ENCODE results near the gene ZNF263. TPM values are rescaled to one million over a fixed set of nuclear protein-coding genes. Genes with fewer than 3 reads are reported as not detected.

ZNF263 gene
- total and polyA plus RNA-seq, 9 of the 15 experiments (the other 6 are each of a cell fraction or from before 2014, with no cell fraction given) = 4.6 to 48.3 (median 31.8) TPM

- no peak for TF ChIP-seq DMBX1 (CRISPR knock-in tag; IDR thresholded peaks at IDR 0.05; ENCODE audit: borderline replicate concordance)
Measured at GRCh38 chr16:3281222-3281820, 2.0 kb upstream of the ZNF263 start (continued).

DNA sequence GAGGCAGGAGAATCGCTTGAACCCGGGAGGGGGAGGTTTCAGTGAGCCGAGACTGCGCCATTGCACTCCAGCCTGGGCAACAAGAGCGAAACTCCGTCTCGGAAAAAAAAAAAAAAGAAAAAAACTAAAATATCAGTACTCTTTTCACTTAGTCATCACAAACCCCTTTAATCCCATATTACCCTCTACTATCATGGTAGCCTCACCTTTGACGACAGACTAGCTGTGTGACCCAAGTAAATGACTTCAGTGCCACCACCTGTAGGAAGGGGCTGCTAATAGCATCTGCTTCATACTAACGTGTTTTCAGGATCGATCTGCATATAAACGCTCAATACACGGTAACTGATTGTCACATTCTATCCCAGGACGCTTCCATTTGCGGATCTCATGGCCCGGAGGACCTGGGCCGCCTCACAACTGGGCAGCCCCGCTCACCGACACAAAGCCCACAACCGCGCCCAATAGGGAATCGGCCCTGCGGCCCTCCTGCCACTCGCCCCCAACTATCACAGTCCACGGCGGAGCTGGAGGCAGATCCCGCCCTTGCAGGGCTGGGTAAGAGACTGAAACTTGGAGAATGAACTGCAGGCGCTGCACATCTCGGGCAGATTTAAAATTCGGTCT lies 1.1 kb upstream of the ZNF263 start:
- TSS peak; percentile 86 for BruUV-seq (replicated peaks)
- peaks cover 3% of the 10 kb centered on the region for H3K9me3 ChIP-seq (replicated peaks; ENCODE audit: control insufficient read depth, insufficient read depth, low read depth, low read length)
- DNase-seq (ENCODE audit: extremely low read depth in 1 of 4, low spot score in 3 of 4) (peak in 1 of 4 experiments; percentile 75), FAIRE-seq (peak; percentile 55), ATAC-seq (peak; percentile 74)
- peaks cover 32% of the 10 kb centered on the region for H3K79me2 ChIP-seq (ENCODE audit: control insufficient read depth, insufficient read depth, low read length)
- peak overlapping the region; percentile 97 for H2AFZ ChIP-seq (ENCODE audit: low read depth, low read length)
- H3K36me3 ChIP-seq (ENCODE audit: control insufficient read depth, insufficient read depth, low read length) = peaks cover 22% of the 10 kb centered on the region; the same call in 2 of the 3 replicates
- intact Hi-C loops (cut with micrococcal nuclease) (loop anchor here (2.0 kb wide), 1 partner anchor 17 kb away; no protein-coding TSS in a partner anchor), in situ Hi-C loops (cut with MboI) (no loop called here)
- peak overlapping the region; percentile 98 for H3K4me2 ChIP-seq (ENCODE audit: insufficient read depth, low read length)
- H3K4me1 ChIP-seq (replicated peaks in 1 of 2; ENCODE audit: control insufficient read depth in 2 of 2, insufficient read depth in 2 of 2, low read length in 2 of 2) = peaks cover 8 to 22% of the 10 kb centered on the region in 2 experiments; a peak in 4 of 5 replicates
- H3K4me3 ChIP-seq = peak overlapping the region; percentile 93
- H3K27me3 ChIP-seq (ENCODE audit: control insufficient read depth in 2 of 2, insufficient read depth in 2 of 2, low read length in 2 of 2) = no peaks in the 10 kb centered on the region
- ChIA-PET CTCF (ENCODE audit: low intra/inter-chr PET ratio) (no interaction called here), POLR2A (interaction anchor here (0.6 to 3.1 kb wide), 21 partner anchors 9 to 443 kb away, joined by 3 to 15 read pairs (median 4); partner anchors contain the start of genes ZNF174 and ZSCAN32)
- peak overlapping the region; percentile 100 for H3K27ac ChIP-seq (ENCODE audit: extremely low read depth, low read depth, low read length)
- H3K9me1 ChIP-seq (ENCODE audit: control insufficient read depth, insufficient read depth, low read length) = no peaks in the 10 kb centered on the region
- H4K20me1 ChIP-seq (replicated peaks; ENCODE audit: control insufficient read depth, insufficient read depth, low read length) = no peaks in the 10 kb centered on the region
- WGBS (ENCODE audit: insufficient coverage, low coverage, missing lambda C conversion rate) = 12% methylated on average over 25 of the region's 29 CpGs
- peak overlapping the region; percentile 96 to 99 for H3K9ac ChIP-seq (ENCODE audit: insufficient read depth in 1 of 2, low read depth in 2 of 2, low read length in 2 of 2)
- peak; percentile 72; the same call in 1 of the 2 replicates for TF ChIP-seq CUX1 (CRISPR knock-in tag; IDR thresholded peaks at IDR 0.05)
- no peak for TF ChIP-seq ZNF589 (CRISPR knock-in tag; IDR thresholded peaks at IDR 0.05; ENCODE audit: low read depth)
- no peak for TF ChIP-seq HIVEP1 (CRISPR knock-in tag; IDR thresholded peaks at IDR 0.05)
- no peak for TF ChIP-seq TBL1XR1 (IDR thresholded peaks at IDR 0.05; ENCODE audit: low read length in 2 of 2)
- no peak for TF ChIP-seq CHD4 (IDR thresholded peaks at IDR 0.05; ENCODE audit: insufficient read depth, insufficient replicate concordance, low read depth, low read length, poor library complexity, severe bottlenecking)
- no peak for TF ChIP-seq NFE2L1 (tag; IDR thresholded peaks at IDR 0.05; ENCODE audit: borderline replicate concordance, low read depth)
- no peak for TF ChIP-seq ZNF592 (IDR thresholded peaks at IDR 0.05)
- TF ChIP-seq SLC30A9 (CRISPR knock-in tag; IDR thresholded peaks at IDR 0.05) = no peak
